Measurements from ENCODE around the gene DPM2. TPM values are rescaled to one million over a fixed set of nuclear protein-coding genes. Genes with fewer than 3 reads are reported as not detected.

Gene DPM2
- total RNA-seq, 1 donor, result 10.1 TPM

- no peaks in the 10 kb centered on the region for H3K27me3 ChIP-seq (ENCODE audit: insufficient read depth, low read length)
- no peak for DNase-seq (ENCODE audit: insufficient read length, low spot score, missing footprints)
- peak overlapping the region; percentile 60 for H3K4me3 ChIP-seq (ENCODE audit: insufficient read depth, low read length)
- peak overlapping the region; percentile 51 for H2AFZ ChIP-seq (ENCODE audit: low read length)
- peaks cover 42% of the 10 kb centered on the region for H3K4me1 ChIP-seq (ENCODE audit: insufficient read depth, low read length)
- H3K36me3 ChIP-seq (ENCODE audit: insufficient read depth, low read length), result no peaks in the 10 kb centered on the region
- H4K20me1 ChIP-seq (ENCODE audit: insufficient read depth, low read length), result peaks cover 3% of the 10 kb centered on the region
- TF ChIP-seq, protein P1, sequence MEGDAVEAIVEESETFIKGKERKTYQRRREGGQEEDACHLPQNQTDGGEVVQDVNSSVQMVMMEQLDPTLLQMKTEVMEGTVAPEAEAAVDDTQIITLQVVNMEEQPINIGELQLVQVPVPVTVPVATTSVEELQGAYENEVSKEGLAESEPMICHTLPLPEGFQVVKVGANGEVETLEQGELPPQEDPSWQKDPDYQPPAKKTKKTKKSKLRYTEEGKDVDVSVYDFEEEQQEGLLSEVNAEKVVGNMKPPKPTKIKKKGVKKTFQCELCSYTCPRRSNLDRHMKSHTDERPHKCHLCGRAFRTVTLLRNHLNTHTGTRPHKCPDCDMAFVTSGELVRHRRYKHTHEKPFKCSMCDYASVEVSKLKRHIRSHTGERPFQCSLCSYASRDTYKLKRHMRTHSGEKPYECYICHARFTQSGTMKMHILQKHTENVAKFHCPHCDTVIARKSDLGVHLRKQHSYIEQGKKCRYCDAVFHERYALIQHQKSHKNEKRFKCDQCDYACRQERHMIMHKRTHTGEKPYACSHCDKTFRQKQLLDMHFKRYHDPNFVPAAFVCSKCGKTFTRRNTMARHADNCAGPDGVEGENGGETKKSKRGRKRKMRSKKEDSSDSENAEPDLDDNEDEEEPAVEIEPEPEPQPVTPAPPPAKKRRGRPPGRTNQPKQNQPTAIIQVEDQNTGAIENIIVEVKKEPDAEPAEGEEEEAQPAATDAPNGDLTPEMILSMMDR (IDR thresholded peaks at IDR 0.05; ENCODE audit: extremely low read depth, low read depth, low read length), result no peak
- H3K27ac ChIP-seq (ENCODE audit: low read depth, low read length), result no peak overlapping the region
- H3K79me2 ChIP-seq (ENCODE audit: insufficient read depth, low read length), result no peaks in the 10 kb centered on the region
- peak overlapping the region; percentile 70 for H3K4me2 ChIP-seq (ENCODE audit: insufficient read depth, low read length)
- no peaks in the 10 kb centered on the region for H3K9me3 ChIP-seq (ENCODE audit: low read depth, low read length)
Measured at GRCh38 chr9:127927201-127927987, 10.3 kb downstream of the DPM2 start.

DNA sequence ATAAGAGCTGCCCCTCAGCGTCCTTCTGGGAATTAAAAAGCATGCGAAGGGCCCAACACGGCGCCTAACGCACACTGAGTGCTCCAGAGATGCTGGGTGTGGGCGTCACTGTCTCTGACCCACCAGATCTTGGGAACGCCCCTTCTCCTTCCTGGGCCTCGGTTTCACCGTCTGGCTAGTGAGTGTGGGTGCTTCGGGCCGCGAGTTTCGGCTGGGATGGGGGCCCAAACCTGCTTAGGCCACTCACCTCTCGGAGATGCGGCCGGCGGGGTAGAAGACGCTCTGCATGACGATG, 10.8 kb downstream of the DPM2 start:
- Histone ChIP-seq H3K79me2 (ENCODE audit: insufficient read depth, low read length) (no peaks in the 10 kb centered on the region), H3K4me3 (ENCODE audit: insufficient read depth, low read length) (peak overlapping the region; percentile 60), H2AFZ (ENCODE audit: low read length) (peak overlapping the region; percentile 51), H3K9me3 (ENCODE audit: low read depth, low read length) (no peaks in the 10 kb centered on the region), H3K36me3 (ENCODE audit: insufficient read depth, low read length) (no peaks in the 10 kb centered on the region), H3K4me1 (ENCODE audit: insufficient read depth, low read length) (peaks cover 42% of the 10 kb centered on the region), H3K27me3 (ENCODE audit: insufficient read depth, low read length) (no peaks in the 10 kb centered on the region), H3K4me2 (ENCODE audit: insufficient read depth, low read length) (peak overlapping the region; percentile 70), H4K20me1 (ENCODE audit: insufficient read depth, low read length) (peaks cover 3% of the 10 kb centered on the region), H3K27ac (ENCODE audit: low read depth, low read length) (no peak overlapping the region)
- DNase-seq (ENCODE audit: insufficient read length, low spot score, missing footprints), result no peak
- TF ChIP-seq, protein P1 (IDR thresholded peaks at IDR 0.05; ENCODE audit: extremely low read depth, low read depth, low read length), result no peak

DNA sequence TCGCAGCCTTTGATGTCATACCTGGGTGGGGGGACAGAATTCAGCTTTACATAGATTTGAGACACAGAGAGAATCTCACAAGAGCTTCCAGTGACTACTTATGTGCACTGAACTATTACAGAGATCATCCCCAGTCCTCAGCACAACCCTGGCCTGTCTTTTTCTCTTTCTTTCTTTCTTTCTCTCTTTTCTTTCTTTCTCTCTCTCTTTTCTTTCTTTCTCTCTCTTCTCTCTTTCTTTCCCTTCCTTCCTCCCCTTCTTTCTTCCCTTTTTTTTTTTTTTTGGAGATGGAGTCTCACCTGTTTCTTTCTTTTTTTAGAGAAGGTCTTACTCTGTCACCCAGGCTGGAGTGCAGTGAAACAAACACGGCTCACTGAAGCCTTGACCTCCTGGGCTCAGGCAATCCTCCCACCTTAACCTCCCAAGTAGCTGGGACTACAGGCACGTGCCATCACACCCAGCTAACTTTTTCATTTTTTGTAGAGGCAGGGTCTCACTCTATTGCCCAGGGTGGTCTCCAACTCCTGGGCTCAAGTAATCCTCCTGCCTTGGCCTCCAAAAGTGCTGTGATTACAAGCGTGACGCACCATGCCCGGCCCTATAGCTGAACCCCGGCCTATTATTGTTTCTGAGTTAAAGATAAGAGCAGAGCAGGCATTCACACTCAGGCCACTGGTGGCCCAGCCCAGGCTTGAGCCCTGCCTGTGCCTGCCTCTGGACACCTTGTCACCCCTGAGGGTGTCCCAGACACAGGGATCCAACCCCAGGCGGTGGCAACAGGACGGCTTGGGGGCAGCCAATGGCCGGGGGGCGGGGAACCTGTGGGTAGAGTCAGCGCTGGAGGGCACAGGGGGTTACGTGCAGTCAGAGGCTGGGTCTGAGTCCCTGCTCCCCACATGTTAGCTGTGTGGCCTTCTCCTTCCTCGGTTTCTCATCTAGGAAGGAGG, 11.4 kb downstream of the DPM2 start:
- Histone ChIP-seq H3K4me1 (ENCODE audit: insufficient read depth, low read length) (peaks cover 42% of the 10 kb centered on the region), H3K4me2 (ENCODE audit: insufficient read depth, low read length) (peak overlapping the region; percentile 70), H3K36me3 (ENCODE audit: insufficient read depth, low read length) (no peaks in the 10 kb centered on the region), H3K79me2 (ENCODE audit: insufficient read depth, low read length) (no peaks in the 10 kb centered on the region), H3K27me3 (ENCODE audit: insufficient read depth, low read length) (no peaks in the 10 kb centered on the region), H2AFZ (ENCODE audit: low read length) (no peak overlapping the region), H4K20me1 (ENCODE audit: insufficient read depth, low read length) (peaks cover 3% of the 10 kb centered on the region), H3K4me3 (ENCODE audit: insufficient read depth, low read length) (no peak overlapping the region), H3K9me3 (ENCODE audit: low read depth, low read length) (no peaks in the 10 kb centered on the region), H3K27ac (ENCODE audit: low read depth, low read length) (no peak overlapping the region)
- DNase-seq (ENCODE audit: insufficient read length, low spot score, missing footprints), result no peak
- TF ChIP-seq, protein P1 (IDR thresholded peaks at IDR 0.05; ENCODE audit: extremely low read depth, low read depth, low read length), result no peak

Data from osteoblast (primary cell).